K562 (cell line): ENCODE results near the gene SDK1. TPM values are rescaled to one million over a fixed set of nuclear protein-coding genes. Genes with fewer than 3 reads are reported as not detected.
A peak's percentile ranks its signal among the peaks of the same experiment; 100 is the strongest.

Source experiments
- ATAC-seq: fragments of 200-7000 bp; cut with Tn5 transposase; 3 replicates; pipeline ENCODE4 v1.9.1; 2020; ENCODE audit warnings: moderate library complexity
- BruUV-seq: library from RNA; stranded (reverse); fragments of 400-500 nt; replicated peaks from 2 replicates; lab custom pipeline; 2021; lab: Mats Ljungman, UMichigan
- CTCF ChIA-PET: fragments of 300-600 bp; formaldehyde crosslinking; extraction: SDS; loops from one replicate; lab custom pipeline; 2021; ENCODE audit warnings: low intra/inter-chr PET ratio; lab: Yijun Ruan, JAX
- POLR2A ChIA-PET: fragments of 300-600, 350-650 bp; sonication (Branson Sonifier 250); formaldehyde crosslinking; extraction: SDS; loops from one replicate; lab custom pipeline; 2021; ENCODE audit warnings: antibody characterized with exemption, inconsistent platforms; lab: Yijun Ruan, JAX
- DNase-seq, 4 experiments: peaks; one replicate each; pipeline versions ENCODE4 v3.0.0 to v3.0.0-alpha.2; 2011 to 2018; ENCODE audit warnings: low spot score in 3 of 4, mixed read lengths in 3 of 4; ENCODE audit errors: extremely low read depth in 1 of 4
- FAIRE-seq: peaks from 2 replicates; lab custom pipeline; 2011; peaks lifted over from hg19 to GRCh38; lab: Jason Lieb, UNC
- H2AFZ ChIP-seq: 2 replicates; pipeline ENCODE4 v1.6.0; 2011; ENCODE audit warnings: low read depth, low read length, control low read depth, inconsistent platforms
- H3K27ac ChIP-seq: fragments of 200-600 bp; 3 replicates; pipeline ENCODE4 v1.8.0; 2011; ENCODE audit warnings: low read depth, mild to moderate bottlenecking, control low read depth, inconsistent platforms, low read length, moderate library complexity, mixed read lengths; ENCODE audit errors: extremely low read depth
- H3K27me3 ChIP-seq, 2 experiments: fragments of 300-600 bp in 1 of 2; 2 replicates in 1 of 2; 3 replicates in 1 of 2; pipeline versions ENCODE4 v1.6.0 to v1.8.0; 2011; ENCODE audit warnings: inconsistent platforms in 2 of 2, low read length in 2 of 2, mild to moderate bottlenecking in 1 of 2, mixed read lengths in 1 of 2, moderate library complexity in 1 of 2; ENCODE audit not compliant: control insufficient read depth in 2 of 2, insufficient read depth in 2 of 2
- H3K36me3 ChIP-seq: fragments of 300-600 bp; 3 replicates; pipeline ENCODE4 v1.8.0; 2011; ENCODE audit warnings: mild to moderate bottlenecking, low read length, inconsistent platforms; ENCODE audit not compliant: control insufficient read depth, insufficient read depth
- H3K4me1 ChIP-seq, 2 experiments: fragments of 200-600 bp in 1 of 2; replicated peaks in 1 of 2; 2 replicates in 1 of 2; 3 replicates in 1 of 2; pipeline versions ENCODE4 v1.5.1 to v1.8.0; 2011; ENCODE audit warnings: inconsistent platforms in 2 of 2, low read length in 2 of 2, mild to moderate bottlenecking in 1 of 2, mixed read lengths in 1 of 2, moderate library complexity in 1 of 2; ENCODE audit not compliant: control insufficient read depth in 2 of 2, insufficient read depth in 2 of 2
- H3K4me2 ChIP-seq: 2 replicates; pipeline ENCODE4 v1.6.1; 2011; ENCODE audit warnings: low read length, control low read depth, inconsistent platforms, mixed read lengths; ENCODE audit not compliant: insufficient read depth
- H3K4me3 ChIP-seq: fragments of 200-600 bp; sonication (generic), shearing (Covaris generic); 2 replicates; pipeline ENCODE4 v1.5.1; 2016; ENCODE audit warnings: control low read depth, inconsistent platforms
- H3K79me2 ChIP-seq: fragments of 200-600 bp; 3 replicates; pipeline ENCODE4 v1.8.0; 2011; ENCODE audit warnings: low read length, inconsistent platforms; ENCODE audit not compliant: control insufficient read depth, insufficient read depth
- H3K9ac ChIP-seq, 2 experiments: 2 replicates each; pipeline versions ENCODE4 v1.6.0 to v1.6.1; 2011; ENCODE audit warnings: low read depth in 2 of 2, low read length in 2 of 2, control low read depth in 1 of 2, inconsistent platforms in 1 of 2, mild to moderate bottlenecking in 1 of 2, mixed read lengths in 1 of 2; ENCODE audit not compliant: insufficient read depth in 1 of 2
- H3K9me1 ChIP-seq: one replicate; pipeline ENCODE4 v1.6.0; 2011; ENCODE audit warnings: inconsistent platforms, mild to moderate bottlenecking, low read length, moderate library complexity; ENCODE audit not compliant: control insufficient read depth, insufficient read depth
- H3K9me3 ChIP-seq: replicated peaks from 2 replicates; pipeline ENCODE4 v1.5.1; 2011; ENCODE audit warnings: low read depth, low read length, inconsistent platforms; ENCODE audit not compliant: control insufficient read depth, insufficient read depth
- H4K20me1 ChIP-seq: replicated peaks from 2 replicates; pipeline ENCODE4 v1.6.1; 2011; ENCODE audit warnings: low read length, inconsistent platforms, mixed read lengths; ENCODE audit not compliant: control insufficient read depth, insufficient read depth
- CXXC5 ChIP-seq: fragments of 250-450 bp; sonication (Bioruptor Pico); IDR thresholded peaks from 2 replicates; pipeline ENCODE4 v1.8.0; 2022; ENCODE audit warnings: inconsistent platforms, mild to moderate bottlenecking, moderate library complexity
- ELF1 ChIP-seq: fragments of 200-800 bp; sonication (Bioruptor generic); IDR thresholded peaks from 2 replicates; pipeline ENCODE4 v1.6.1; 2016; ENCODE audit warnings: missing genetic modification characterization, missing compliant biosample characterization
- ETV6 ChIP-seq, 3 experiments: fragments of 150-350 bp in 1 of 3; sonication (generic) in 1 of 3; formaldehyde crosslinking in 1 of 3; IDR thresholded peaks; 2 replicates each; pipeline versions ENCODE4 v1.6.1 to v1.8.0; 2014 to 2022; ENCODE audit warnings: borderline replicate concordance in 2 of 3, low read depth in 2 of 3, antibody characterized with exemption in 1 of 3, low read length in 1 of 3, mild to moderate bottlenecking in 1 of 3, missing genetic modification reagents in 1 of 3
- GABPA ChIP-seq: fragments of 200-800 bp; sonication (Bioruptor generic); conservative IDR thresholded peaks from 2 replicates; pipeline ENCODE4 v1.6.1; 2016; ENCODE audit warnings: low read depth, missing genetic modification characterization, missing compliant biosample characterization
- KLF16 ChIP-seq: IDR thresholded peaks from 2 replicates; pipeline ENCODE4 v1.6.1; 2016; ENCODE audit warnings: antibody characterized with exemption
- L3MBTL2 ChIP-seq: fragments of 450-650 bp; IDR thresholded peaks from 2 replicates; pipeline ENCODE4 v1.6.1; 2016; ENCODE audit warnings: mild to moderate bottlenecking, moderate library complexity
- WGBS: fragments of 100-300 bp; shearing (Covaris generic); methylation state at CpG from one replicate; pipeline ENCODE4 v1.1.6; 2016; ENCODE audit warnings: low coverage, mixed read lengths; ENCODE audit not compliant: insufficient coverage; ENCODE audit errors: missing lambda C conversion rate; 5-methylcytosine and 5-hydroxymethylcytosine counted together
- in situ Hi-C: fragments of 300-500 bp; cut with MboI; formaldehyde crosslinking; loops from 4 replicates; pipeline ENCODE4 v1.15.0; 2018; ENCODE audit warnings: inconsistent platforms, mixed read lengths
- intact Hi-C: fragments of 100-400 bp; cut with micrococcal nuclease; formaldehyde crosslinking; loops from 2 replicates; pipeline ENCODE4 v1.14.2; 2022
- polyA plus RNA-seq, 8 experiments: library from polyadenylated mRNA; depleted of rRNA in 4 of 8; stranded (reverse) in 5 of 8; unstranded in 3 of 8; fragments of >200 nt; fragmentation: Nextera tagmentation in 2 of 8; fragmentation: Illumina TruSeq in 1 of 8; extraction: Ambion mirVana in 2 of 8; extraction: Trizol in 1 of 8; gene quantifications; 2 replicates each; pipeline versions ENCODE4 v1.2.1 to v1.2.3, GENCODE V29; 2011 to 2014; ENCODE audit warnings: inconsistent platforms in 1 of 8, missing spikeins in 1 of 8
- total RNA-seq, 7 experiments: library from RNA; depleted of rRNA in 6 of 7; stranded (reverse); fragments of >200 nt in 6 of 7; fragmentation: Illumina TruSeq in 2 of 7; extraction: Trizol in 2 of 7; gene quantifications; 2 replicates each; pipeline versions ENCODE4 v1.2.1 to v1.2.3, GENCODE V29; 2011 to 2021; ENCODE audit warnings: low replicate concordance in 1 of 7
- TF ChIP-seq, protein P1 (sequence below): fragments of 450-650 bp; IDR thresholded peaks from 2 replicates; pipeline ENCODE4 v1.6.1; 2016; ENCODE audit warnings: mild to moderate bottlenecking, moderate library complexity
- TF ChIP-seq, protein P2 (sequence below): sonication (generic); formaldehyde crosslinking; IDR thresholded peaks from 2 replicates; pipeline ENCODE4 v1.8.1; 2022; ENCODE audit warnings: missing genetic modification reagents

SDK1 gene
- total and polyA plus RNA-seq, 9 of the 15 experiments (the other 6 are each of a cell fraction or from before 2014, with no cell fraction given), result 0.16 TPM; not detected in 8

DNA sequence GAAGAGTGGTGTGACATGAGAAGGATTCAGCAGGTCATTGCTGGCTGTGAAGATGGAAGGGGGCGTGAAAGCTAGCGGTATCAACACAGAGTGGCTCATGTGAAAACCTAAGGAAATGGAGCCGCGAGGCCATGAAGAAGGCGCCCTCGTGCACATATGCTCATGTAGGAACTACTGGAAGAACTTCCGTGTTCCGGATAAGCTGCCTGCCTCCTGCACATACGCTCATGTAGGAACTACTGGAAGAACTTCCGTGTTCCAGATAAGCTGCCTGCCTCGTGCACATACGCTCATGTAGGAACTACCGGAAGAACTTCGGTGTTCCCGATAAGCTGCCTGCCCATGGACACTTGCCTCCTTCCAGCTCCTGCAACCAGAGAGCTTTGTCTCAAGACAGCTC, 179.1 kb downstream of the SDK1 start:
- intact Hi-C loops, result no loop called here
- no TSS peak for BruUV-seq
- TF ChIP-seq KLF16 (no peak), GABPA (tag) (peak; percentile 41), ETV6 (IDR thresholded peaks at IDR 0.05; ENCODE audit: borderline replicate concordance in 1 of 2, low read depth in 2 of 2, low read length in 1 of 2) (peak in 1 of 2 experiments; percentile 67; a peak in 1 of 4 replicates), ETV6 (CRISPR knock-in tag; IDR thresholded peaks at IDR 0.05; ENCODE audit: borderline replicate concordance) (no peak), CXXC5 (CRISPR knock-in tag) (0 out of 2 replicates have a peak, but pooled peaks have one; percentile 11), L3MBTL2 (peak; percentile 79), ELF1 (tag) (peak; percentile 81)
- TF ChIP-seq, protein P1, sequence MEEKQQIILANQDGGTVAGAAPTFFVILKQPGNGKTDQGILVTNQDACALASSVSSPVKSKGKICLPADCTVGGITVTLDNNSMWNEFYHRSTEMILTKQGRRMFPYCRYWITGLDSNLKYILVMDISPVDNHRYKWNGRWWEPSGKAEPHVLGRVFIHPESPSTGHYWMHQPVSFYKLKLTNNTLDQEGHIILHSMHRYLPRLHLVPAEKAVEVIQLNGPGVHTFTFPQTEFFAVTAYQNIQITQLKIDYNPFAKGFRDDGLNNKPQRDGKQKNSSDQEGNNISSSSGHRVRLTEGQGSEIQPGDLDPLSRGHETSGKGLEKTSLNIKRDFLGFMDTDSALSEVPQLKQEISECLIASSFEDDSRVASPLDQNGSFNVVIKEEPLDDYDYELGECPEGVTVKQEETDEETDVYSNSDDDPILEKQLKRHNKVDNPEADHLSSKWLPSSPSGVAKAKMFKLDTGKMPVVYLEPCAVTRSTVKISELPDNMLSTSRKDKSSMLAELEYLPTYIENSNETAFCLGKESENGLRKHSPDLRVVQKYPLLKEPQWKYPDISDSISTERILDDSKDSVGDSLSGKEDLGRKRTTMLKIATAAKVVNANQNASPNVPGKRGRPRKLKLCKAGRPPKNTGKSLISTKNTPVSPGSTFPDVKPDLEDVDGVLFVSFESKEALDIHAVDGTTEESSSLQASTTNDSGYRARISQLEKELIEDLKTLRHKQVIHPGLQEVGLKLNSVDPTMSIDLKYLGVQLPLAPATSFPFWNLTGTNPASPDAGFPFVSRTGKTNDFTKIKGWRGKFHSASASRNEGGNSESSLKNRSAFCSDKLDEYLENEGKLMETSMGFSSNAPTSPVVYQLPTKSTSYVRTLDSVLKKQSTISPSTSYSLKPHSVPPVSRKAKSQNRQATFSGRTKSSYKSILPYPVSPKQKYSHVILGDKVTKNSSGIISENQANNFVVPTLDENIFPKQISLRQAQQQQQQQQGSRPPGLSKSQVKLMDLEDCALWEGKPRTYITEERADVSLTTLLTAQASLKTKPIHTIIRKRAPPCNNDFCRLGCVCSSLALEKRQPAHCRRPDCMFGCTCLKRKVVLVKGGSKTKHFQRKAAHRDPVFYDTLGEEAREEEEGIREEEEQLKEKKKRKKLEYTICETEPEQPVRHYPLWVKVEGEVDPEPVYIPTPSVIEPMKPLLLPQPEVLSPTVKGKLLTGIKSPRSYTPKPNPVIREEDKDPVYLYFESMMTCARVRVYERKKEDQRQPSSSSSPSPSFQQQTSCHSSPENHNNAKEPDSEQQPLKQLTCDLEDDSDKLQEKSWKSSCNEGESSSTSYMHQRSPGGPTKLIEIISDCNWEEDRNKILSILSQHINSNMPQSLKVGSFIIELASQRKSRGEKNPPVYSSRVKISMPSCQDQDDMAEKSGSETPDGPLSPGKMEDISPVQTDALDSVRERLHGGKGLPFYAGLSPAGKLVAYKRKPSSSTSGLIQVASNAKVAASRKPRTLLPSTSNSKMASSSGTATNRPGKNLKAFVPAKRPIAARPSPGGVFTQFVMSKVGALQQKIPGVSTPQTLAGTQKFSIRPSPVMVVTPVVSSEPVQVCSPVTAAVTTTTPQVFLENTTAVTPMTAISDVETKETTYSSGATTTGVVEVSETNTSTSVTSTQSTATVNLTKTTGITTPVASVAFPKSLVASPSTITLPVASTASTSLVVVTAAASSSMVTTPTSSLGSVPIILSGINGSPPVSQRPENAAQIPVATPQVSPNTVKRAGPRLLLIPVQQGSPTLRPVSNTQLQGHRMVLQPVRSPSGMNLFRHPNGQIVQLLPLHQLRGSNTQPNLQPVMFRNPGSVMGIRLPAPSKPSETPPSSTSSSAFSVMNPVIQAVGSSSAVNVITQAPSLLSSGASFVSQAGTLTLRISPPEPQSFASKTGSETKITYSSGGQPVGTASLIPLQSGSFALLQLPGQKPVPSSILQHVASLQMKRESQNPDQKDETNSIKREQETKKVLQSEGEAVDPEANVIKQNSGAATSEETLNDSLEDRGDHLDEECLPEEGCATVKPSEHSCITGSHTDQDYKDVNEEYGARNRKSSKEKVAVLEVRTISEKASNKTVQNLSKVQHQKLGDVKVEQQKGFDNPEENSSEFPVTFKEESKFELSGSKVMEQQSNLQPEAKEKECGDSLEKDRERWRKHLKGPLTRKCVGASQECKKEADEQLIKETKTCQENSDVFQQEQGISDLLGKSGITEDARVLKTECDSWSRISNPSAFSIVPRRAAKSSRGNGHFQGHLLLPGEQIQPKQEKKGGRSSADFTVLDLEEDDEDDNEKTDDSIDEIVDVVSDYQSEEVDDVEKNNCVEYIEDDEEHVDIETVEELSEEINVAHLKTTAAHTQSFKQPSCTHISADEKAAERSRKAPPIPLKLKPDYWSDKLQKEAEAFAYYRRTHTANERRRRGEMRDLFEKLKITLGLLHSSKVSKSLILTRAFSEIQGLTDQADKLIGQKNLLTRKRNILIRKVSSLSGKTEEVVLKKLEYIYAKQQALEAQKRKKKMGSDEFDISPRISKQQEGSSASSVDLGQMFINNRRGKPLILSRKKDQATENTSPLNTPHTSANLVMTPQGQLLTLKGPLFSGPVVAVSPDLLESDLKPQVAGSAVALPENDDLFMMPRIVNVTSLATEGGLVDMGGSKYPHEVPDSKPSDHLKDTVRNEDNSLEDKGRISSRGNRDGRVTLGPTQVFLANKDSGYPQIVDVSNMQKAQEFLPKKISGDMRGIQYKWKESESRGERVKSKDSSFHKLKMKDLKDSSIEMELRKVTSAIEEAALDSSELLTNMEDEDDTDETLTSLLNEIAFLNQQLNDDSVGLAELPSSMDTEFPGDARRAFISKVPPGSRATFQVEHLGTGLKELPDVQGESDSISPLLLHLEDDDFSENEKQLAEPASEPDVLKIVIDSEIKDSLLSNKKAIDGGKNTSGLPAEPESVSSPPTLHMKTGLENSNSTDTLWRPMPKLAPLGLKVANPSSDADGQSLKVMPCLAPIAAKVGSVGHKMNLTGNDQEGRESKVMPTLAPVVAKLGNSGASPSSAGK, result peak; percentile 48; the same call in 1 of the 2 replicates
- TF ChIP-seq, protein P2, sequence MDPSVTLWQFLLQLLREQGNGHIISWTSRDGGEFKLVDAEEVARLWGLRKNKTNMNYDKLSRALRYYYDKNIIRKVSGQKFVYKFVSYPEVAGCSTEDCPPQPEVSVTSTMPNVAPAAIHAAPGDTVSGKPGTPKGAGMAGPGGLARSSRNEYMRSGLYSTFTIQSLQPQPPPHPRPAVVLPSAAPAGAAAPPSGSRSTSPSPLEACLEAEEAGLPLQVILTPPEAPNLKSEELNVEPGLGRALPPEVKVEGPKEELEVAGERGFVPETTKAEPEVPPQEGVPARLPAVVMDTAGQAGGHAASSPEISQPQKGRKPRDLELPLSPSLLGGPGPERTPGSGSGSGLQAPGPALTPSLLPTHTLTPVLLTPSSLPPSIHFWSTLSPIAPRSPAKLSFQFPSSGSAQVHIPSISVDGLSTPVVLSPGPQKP (CRISPR knock-in tag), result no peak

More for the DNA sequence above, 179.1 kb downstream of the SDK1 start:
- in situ Hi-C loops, result no loop called here
- peak overlapping the region; percentile 72 for H2AFZ ChIP-seq
- no peaks in the 10 kb centered on the region; the same call in 1 of the 2 replicates for H3K9me3 ChIP-seq
- H3K4me3 ChIP-seq, result no peak overlapping the region
- FAIRE-seq (no peak), ATAC-seq (no peak), DNase-seq (peak in 1 of 4 experiments; percentile 5)
- 4% methylated on average over 15 of the region's 15 CpGs for WGBS
- no peak overlapping the region for H3K9ac ChIP-seq
- H3K27ac ChIP-seq, result no peak overlapping the region
- no peaks in the 10 kb centered on the region for H3K4me1 ChIP-seq
- H3K36me3 ChIP-seq, result no peaks in the 10 kb centered on the region
- H3K9me1 ChIP-seq, result no peaks in the 10 kb centered on the region
- H3K79me2 ChIP-seq, result no peaks in the 10 kb centered on the region
- H3K27me3 ChIP-seq, result peaks cover 0 to 6% of the 10 kb centered on the region in 2 experiments; a peak in 2 of 5 replicates
- CTCF ChIA-PET, result interaction anchor here (0.6 kb wide), 1 partner anchor 204 kb away, joined by 3 read pairs; no protein-coding TSS in a partner anchor
- no peaks in the 10 kb centered on the region for H4K20me1 ChIP-seq
- POLR2A ChIA-PET, result interaction anchor here (0.6 kb wide), 1 partner anchor 774 kb away, joined by 3 read pairs; no protein-coding TSS in a partner anchor
- H3K4me2 ChIP-seq, result peak overlapping the region; percentile 41; the same call in 1 of the 2 replicates
